NCI-H2171 treated with DMSO at 0.1 percent for 48 hours (cell line): Measurements from ENCODE around the gene P2RX3.

Experiments
- DNase-seq: peaks from one replicate; lab custom pipeline; 2025; lab: John Stamatoyannopoulos, UW

The P2RX3 gene

DNA sequence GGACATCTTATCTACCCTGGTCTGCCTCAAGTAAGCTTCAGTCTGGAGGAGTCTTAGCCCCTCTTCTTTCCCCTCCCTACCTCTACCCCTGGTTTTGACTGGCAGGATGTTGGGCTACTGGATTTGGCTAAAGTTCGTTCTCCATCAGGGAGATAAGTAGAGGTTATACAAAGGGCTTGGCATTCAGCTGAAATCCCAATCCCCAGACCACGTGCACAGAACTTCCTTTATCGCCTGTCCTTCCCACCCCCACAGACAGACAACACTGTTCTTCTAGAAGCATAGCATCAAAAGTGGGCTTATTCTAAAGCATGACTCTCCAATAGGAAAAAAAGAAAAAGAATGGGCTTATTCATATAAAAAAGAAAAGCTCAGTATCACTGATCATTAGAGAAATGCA is 35.0 kb downstream of the P2RX3 start:
- no peak for DNase-seq

DNA sequence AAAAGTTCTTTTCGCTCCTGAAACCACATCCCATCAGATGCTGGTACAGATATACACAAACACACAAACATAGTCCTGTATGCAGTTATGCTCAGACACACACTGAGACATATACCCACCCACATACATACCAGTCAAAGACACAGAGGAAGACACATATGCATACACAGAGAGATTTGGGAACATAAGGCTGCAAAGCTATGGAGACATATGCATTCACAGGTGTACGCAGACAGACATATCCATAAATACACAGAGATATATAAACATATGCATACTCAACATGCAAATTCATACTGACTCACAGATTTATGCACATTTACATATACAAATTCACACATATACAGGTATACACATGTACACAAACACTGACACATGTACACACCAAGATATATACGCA is 36.8 kb downstream of the P2RX3 start:
- DNase-seq = no peak

DNA sequence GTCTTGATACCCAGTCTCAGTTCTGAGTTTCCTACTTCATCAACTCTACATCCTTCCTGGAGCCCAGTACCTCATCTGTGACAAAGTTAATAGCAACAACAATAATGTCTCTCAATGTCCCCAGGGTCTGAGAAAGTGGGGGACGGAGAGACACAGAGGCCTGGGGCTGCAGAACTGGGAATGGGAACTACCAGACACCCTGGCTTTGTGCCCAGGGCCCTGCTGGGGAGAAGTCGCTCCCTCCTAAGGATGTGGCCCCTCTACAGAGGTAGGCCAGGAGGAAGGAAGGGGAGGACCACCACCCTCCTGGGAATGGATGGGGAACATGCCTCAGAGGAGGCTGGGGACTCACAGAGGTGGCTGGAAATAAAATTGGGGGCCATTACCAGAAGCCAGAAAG is 37.3 kb downstream of the P2RX3 start:
- no peak for DNase-seq

GRCh38 chr11:57376095-57377090 is 38.2 kb downstream of the P2RX3 start:
- DNase-seq = no peak

DNA sequence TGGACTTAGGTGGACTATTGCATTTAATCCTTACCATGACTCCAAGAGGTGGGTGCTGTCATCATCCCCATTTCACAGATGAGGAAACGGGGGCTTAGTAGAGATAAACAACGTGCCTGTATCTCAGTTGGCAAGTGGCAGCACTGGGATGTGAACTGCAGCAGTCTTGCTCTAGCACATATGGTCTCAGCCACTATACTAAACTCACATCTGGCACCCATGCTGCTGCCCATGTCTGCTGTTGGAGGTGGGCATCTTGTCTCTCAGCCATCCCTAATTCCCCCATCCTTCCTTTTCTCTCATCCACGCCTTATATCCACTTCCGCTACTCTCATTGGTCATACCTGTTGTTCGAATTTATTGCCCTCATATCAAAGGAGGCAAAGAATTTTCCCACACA is 39.0 kb downstream of the P2RX3 start:
- DNase-seq = peak; percentile 74

DNA sequence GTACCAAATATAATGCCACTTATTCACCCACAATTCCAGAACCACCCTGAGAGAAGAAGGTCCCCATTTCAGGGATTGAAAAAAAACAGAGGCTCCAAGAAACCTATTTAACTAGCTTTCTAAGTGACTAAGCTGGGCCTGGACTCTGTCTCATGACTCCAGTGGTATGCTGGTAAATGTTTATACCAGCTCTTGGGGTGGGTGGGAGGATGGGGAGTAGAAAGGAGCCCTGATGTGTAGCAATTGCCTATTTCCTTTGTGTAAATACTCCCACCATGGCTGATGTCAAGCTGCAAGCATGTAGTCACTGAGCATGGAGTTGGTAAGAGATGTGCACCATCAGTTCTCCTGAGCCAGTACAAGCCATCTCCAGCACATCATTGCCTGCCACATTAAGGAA is 40.0 kb downstream of the P2RX3 start:
- DNase-seq = no peak

DNA sequence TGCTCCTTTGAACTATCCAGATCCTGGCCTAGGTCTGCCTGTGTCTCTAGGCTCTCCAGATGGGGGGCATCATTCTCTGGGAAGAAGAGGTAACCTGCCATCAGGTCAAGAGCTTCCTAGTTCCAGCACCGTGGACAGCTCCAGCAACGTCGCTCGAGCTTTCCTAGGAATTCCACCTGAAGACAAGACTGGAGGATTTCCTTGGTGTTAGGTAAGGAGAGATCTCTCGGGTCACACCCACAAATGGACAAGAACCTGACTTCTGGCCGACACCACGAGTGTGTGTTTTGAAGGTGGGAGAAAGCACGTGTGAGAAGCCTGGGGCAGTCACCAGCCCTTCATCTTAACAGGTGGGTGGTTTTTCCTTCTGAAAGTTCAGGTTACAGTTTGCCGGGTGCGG is 41.6 kb downstream of the P2RX3 start:
- no peak for DNase-seq

GRCh38 chr11:57380975-57381374 is 42.8 kb downstream of the P2RX3 start, which contains the start of gene PRG3:
Gene PRG3 (minus strand): TSS chr11:57381150. CDS start chr11:57380708, 442 bp downstream.
- no peak for DNase-seq

- DNase-seq = no peak
Measured at GRCh38 chr11:57386178-57386940, 48.2 kb downstream of the P2RX3 start.

DNA sequence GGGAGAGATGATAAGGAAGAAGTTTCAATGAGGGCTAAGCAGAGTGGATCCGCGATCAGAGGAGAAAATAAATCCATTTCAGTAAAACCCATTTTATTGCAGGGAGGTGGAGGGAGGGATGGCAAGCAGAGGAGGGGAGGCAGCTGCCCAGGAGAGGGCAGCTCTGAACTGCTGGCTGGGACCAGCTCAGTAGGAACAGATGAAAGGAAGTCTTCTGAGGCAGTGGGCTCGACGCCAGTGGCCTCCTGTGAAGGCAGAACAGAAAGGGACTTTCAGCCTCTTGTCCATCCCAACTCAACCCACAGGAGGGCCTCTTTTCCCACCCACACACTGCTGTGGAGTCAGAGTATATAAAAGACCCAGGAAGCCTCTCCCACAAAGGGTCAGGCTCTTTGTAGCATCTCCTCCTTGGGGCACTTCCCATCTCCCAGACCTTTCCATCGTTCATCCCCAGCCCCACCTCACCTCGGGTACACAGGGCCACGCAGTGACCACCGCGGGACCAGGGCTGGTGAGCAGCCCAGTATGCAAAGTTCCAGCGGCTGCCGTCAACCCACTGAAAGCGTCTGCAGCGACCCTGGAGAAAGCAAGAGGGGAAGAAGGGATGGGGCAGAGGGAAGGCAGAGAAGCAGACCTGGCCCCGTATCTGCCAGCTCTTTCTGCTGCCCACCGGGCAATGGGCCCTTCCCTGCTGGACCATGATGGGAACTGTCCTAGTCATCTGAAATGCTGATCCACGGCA is 49.3 kb downstream of the P2RX3 start:
- no peak for DNase-seq

GRCh38 chr11:57390535-57390934 is 52.4 kb downstream of the P2RX3 start, which contains the start of gene PRG2:
Gene PRG2 (minus strand): TSS chr11:57390650. CDS start chr11:57389944, 706 bp downstream.
- no peak for DNase-seq

GRCh38 chr11:57391111-57391510 is 53.0 kb downstream of the P2RX3 start:
- no peak for DNase-seq

DNA sequence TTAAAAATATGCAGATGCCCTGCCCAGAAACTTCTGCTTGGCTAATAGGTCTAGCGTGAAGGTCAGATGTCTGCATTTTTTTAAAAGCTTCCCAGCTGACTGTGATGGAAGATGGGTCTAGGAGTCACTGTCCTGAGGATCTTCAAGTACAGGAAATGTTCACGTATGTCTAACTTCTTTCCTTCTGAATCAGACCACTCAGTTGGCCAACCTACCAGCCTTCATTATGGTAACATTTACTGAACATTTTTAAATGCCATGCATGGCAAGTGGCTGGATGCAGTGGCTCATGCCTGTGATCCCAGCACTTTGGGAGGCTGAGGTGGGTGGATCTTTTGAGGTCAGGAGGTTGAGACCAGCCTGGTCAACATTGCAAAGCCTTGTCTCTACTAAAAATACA is 53.4 kb downstream of the P2RX3 start:
- no peak for DNase-seq

- no peak for DNase-seq
Measured at GRCh38 chr11:57392066-57392762, 54.1 kb downstream of the P2RX3 start.

DNA sequence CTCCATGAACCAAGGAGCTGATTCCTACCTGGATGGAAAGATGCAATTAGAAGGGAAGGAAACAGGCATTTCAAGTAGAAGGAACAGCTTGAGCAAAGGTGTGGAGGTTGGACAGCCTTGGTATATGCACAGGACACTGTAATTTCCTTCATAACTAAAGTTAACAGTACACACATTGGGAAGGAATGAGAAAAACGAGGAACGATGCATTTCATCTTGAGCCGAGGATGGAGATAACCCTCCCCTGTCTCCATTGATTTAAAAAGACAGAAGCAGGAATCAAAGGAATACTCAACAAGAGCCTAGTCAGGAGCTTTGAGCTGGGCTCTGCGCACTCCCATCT is 54.6 kb downstream of the P2RX3 start:
- DNase-seq = no peak

- no peak for DNase-seq
Measured at GRCh38 chr11:57394203-57394965, 56.2 kb downstream of the P2RX3 start.

- no peak for DNase-seq
Measured at GRCh38 chr11:57395905-57396623, 57.9 kb downstream of the P2RX3 start.

- DNase-seq = no peak
Measured at GRCh38 chr11:57396744-57397143, 58.6 kb downstream of the P2RX3 start.

DNA sequence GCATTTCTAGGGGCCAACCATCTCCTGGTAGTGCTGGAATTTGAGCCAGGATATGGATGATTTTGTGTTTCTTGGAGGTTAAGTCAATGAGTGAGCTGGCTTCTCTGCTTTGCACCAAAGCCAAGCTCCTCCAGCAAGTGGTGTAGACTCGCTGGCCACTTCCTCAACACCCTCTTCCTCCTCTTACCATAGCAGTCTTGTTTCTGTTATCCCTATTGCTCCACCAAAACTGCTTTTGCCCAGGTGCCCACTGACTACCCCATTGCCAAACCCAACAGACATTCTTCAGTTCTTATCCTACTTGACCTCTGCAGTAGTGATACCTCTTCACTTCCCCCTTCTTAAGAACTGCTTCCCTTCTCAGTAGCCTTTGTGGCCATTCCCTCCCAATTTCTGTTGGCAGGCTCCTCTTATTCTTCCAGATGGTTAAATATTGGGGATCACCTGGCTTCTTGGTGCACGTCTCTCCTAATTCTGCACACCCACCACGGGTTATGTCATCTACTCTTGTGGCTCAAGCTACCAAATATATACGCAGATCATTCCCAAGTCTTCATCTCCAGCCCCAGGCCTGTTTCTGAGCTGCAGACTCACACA is 59.3 kb downstream of the P2RX3 start:
- DNase-seq = no peak

DNA sequence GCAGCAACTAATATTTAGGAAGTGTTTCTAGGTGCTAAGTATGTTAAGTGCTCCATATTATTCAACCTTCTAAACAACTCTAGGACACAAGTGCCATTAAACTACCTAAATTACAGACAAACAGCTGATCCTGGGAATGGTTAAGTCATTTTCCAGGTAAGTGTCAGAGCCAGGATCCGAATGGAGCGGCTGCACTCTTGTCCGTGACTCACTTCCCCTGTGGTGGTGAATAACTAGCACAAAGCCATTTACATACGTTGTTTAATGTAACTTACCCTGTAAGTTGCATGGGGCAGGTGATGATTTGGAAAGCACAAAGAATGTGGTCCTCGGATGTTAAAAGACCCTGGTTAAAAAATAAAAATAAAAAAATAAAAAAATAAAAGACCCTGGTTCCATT is 61.1 kb downstream of the P2RX3 start:
- no peak for DNase-seq
